Activated B cell treated with CpG ODN at 0.5 μM for 24 hours (primary cell): ENCODE measurements around the gene ACOT11. TPM values are rescaled to one million over a fixed set of nuclear protein-coding genes. Genes with fewer than 3 reads are reported as not detected.

Experiments used
- ATAC-seq: fragments of 200-7000 bp; cut with Tn5 transposase; one replicate; pipeline ENCODE4 v1.10.0; 2021; ENCODE audit warnings: low read depth, mild to moderate bottlenecking, moderate library complexity
- CTCF ChIA-PET: fragments of 350-600 bp; sonication (Branson Sonifier 250); formaldehyde crosslinking; loops from one replicate; lab custom pipeline; 2021; ENCODE audit warnings: antibody characterized with exemption; lab: Charles Lee
- POLR2A ChIA-PET: fragments of 350-600 bp; sonication (Branson Sonifier 250); formaldehyde crosslinking; loops from one replicate; lab custom pipeline; 2021; ENCODE audit warnings: antibody characterized with exemption; lab: Charles Lee
- DNase-seq: peaks from one replicate; pipeline ENCODE4 v3.0.0; 2022
- H3K27ac Mint-ChIP-seq: one replicate; pipeline ENCODE4 v1.8.0; 2020; ENCODE audit warnings: mixed read lengths
- H3K27me3 Mint-ChIP-seq: one replicate; pipeline ENCODE4 v1.8.0; 2021; ENCODE audit warnings: mixed read lengths
- H3K36me3 Mint-ChIP-seq: one replicate; pipeline ENCODE4 v1.8.0; 2021; ENCODE audit warnings: low read depth, mixed read lengths
- H3K4me1 Mint-ChIP-seq: one replicate; pipeline ENCODE4 v1.8.0; 2021; ENCODE audit warnings: mixed read lengths
- H3K4me3 Mint-ChIP-seq: one replicate; pipeline ENCODE4 v1.8.0; 2020; ENCODE audit warnings: mild to moderate bottlenecking, mixed read lengths
- H3K9me3 Mint-ChIP-seq: one replicate; pipeline ENCODE4 v1.8.0; 2020; ENCODE audit warnings: mixed read lengths
- intact Hi-C: fragments of 100-400 bp; cut with micrococcal nuclease; formaldehyde crosslinking; loops from one replicate; pipeline ENCODE4 v1.15.1; 2024
- total RNA-seq: library from RNA; stranded (reverse); gene quantifications from 2 replicates; pipeline ENCODE4 v1.2.3, GENCODE V29; 2022
- TF ChIP-seq, protein P1 (sequence below): fragments of 200-600 bp; IDR thresholded peaks from one replicate; pipeline ENCODE4 v1.8.0; 2022; ENCODE audit warnings: antibody characterized with exemption, mild to moderate bottlenecking

The ACOT11 gene
- total RNA-seq, 1 donor from 2014 or later, result 0.16 TPM

DNA sequence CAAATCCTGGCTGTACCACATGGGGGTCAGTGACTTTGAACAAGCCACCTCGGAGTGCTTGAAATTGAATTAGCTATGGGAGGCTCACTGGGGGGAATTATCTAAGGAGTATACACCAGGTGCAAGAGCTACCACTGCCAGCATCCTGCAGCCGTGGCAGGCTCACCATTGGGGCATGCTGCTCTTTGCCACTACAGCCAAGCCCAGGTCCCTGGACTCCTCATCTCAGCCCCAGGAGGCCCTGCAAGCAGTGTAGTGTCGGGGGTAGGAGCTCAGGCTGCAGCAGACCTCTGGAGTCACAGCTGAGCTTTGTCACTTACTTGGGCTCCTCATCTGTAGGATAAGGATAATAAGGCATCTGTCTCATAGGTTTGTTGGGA, 35.3 kb downstream of the ACOT11 start:
- ChIA-PET CTCF (no interaction called here), POLR2A (no interaction called here)
- DNase-seq (no peak), ATAC-seq (no peak)
- intact Hi-C loops, result no loop called here
- no peaks in the 10 kb centered on the region for H3K4me1 Mint-ChIP-seq
- no peaks in the 10 kb centered on the region for H3K9me3 Mint-ChIP-seq
- H3K4me3 Mint-ChIP-seq, result no peak overlapping the region
- TF ChIP-seq, protein P1, sequence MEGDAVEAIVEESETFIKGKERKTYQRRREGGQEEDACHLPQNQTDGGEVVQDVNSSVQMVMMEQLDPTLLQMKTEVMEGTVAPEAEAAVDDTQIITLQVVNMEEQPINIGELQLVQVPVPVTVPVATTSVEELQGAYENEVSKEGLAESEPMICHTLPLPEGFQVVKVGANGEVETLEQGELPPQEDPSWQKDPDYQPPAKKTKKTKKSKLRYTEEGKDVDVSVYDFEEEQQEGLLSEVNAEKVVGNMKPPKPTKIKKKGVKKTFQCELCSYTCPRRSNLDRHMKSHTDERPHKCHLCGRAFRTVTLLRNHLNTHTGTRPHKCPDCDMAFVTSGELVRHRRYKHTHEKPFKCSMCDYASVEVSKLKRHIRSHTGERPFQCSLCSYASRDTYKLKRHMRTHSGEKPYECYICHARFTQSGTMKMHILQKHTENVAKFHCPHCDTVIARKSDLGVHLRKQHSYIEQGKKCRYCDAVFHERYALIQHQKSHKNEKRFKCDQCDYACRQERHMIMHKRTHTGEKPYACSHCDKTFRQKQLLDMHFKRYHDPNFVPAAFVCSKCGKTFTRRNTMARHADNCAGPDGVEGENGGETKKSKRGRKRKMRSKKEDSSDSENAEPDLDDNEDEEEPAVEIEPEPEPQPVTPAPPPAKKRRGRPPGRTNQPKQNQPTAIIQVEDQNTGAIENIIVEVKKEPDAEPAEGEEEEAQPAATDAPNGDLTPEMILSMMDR, result no peak
- no peaks in the 10 kb centered on the region for H3K27me3 Mint-ChIP-seq
- no peak overlapping the region for H3K27ac Mint-ChIP-seq
- H3K36me3 Mint-ChIP-seq, result no peaks in the 10 kb centered on the region

DNA sequence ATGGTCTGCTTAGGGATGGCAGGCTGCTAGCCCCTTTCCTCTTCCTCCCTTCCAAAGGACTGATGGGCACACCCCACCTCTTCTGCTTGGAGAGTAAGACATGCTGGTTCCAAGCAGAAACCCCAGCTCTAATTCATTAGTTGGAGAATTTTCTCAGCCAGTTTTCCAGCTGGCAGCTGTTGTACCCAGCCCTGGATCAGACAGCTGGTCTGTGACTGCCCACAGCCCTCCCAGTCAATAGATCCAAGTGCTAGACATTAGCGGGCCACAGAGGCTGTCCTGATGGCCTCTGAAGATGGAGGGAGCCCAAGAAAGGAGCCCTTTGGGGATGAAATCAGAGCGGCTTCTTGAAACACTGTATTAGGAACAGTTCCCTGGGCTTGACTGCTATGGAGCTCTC, 35.8 kb downstream of the ACOT11 start:
- H3K4me1 Mint-ChIP-seq, result no peaks in the 10 kb centered on the region
- no peak overlapping the region for H3K4me3 Mint-ChIP-seq
- POLR2A ChIA-PET, result no interaction called here
- H3K9me3 Mint-ChIP-seq, result no peaks in the 10 kb centered on the region
- no peak for DNase-seq
- intact Hi-C loops, result no loop called here
- no peaks in the 10 kb centered on the region for H3K36me3 Mint-ChIP-seq
- no peak for ATAC-seq
- no peak overlapping the region for H3K27ac Mint-ChIP-seq
- TF ChIP-seq, protein P1, result no peak
- no peaks in the 10 kb centered on the region for H3K27me3 Mint-ChIP-seq
- CTCF ChIA-PET, result no interaction called here

DNA sequence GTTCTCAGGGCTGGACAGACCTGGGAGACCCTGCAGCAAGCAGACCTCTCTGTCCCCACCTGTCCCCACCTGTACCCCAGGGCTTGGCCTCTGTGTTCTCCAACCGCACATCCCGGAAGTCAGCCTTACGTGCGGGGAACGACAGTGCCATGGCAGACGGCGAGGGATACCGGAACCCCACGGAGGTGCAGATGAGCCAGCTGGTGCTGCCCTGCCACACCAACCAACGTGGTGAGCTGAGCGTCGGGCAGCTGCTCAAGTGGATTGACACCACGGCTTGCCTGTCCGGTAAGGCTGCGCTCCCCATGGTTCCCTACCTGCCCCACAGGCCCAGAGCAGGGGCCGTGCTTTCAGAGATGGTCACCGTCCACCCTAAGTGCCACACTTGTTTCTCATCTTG, 36.5 kb downstream of the ACOT11 start:
- H3K4me1 Mint-ChIP-seq, result no peaks in the 10 kb centered on the region
- intact Hi-C loops, result no loop called here
- no peak overlapping the region for H3K27ac Mint-ChIP-seq
- ChIA-PET CTCF (no interaction called here), POLR2A (no interaction called here)
- H3K36me3 Mint-ChIP-seq, result no peaks in the 10 kb centered on the region
- H3K9me3 Mint-ChIP-seq, result no peaks in the 10 kb centered on the region
- H3K4me3 Mint-ChIP-seq, result no peak overlapping the region
- DNase-seq (no peak), ATAC-seq (no peak)
- TF ChIP-seq, protein P1, result no peak
- no peaks in the 10 kb centered on the region for H3K27me3 Mint-ChIP-seq

DNA sequence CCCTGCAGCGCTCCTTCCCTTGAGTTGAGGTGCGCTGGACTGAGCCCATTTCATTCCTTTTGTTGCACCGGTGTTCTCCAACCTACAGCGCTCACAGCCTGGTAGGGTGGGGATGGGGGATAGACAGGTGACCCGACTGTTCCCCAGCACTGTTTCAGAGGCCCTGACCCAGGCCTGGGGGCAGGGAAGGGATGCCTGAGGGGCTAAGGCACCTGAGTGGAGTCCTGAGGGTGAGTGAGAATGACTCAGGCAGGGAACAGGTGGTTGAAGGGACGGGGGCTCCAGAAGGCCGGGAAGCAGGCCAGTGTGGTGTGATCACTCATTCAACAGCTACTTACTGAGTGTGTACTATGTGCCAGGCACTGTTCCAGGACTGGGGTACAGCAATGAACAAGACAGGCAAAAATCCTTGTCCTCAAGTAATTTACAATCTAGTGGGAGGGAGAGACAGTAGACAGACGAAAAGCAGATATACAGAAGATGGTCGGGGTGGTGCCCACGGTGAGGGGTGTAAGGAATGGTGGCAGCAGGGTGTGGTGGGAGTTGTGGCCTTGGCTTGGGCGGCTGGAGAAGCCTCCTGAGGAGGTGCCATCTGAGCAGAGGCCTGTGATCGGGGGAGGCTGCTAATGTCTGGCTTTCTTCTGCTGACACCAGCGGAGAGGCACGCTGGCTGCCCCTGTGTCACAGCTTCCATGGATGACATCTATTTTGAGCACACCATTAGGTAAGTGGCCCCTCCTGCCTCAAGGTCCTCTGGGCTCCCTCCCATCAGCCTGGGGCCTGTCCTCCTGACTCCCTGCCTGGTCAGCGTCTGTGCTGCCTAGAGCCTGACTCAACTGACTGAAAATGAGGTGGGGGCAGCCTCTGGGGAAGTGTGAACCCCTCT, 37.4 kb downstream of the ACOT11 start:
- ATAC-seq, result no peak
- ChIA-PET POLR2A (no interaction called here), CTCF (no interaction called here)
- no peaks in the 10 kb centered on the region for H3K9me3 Mint-ChIP-seq
- intact Hi-C loops, result no loop called here
- H3K4me1 Mint-ChIP-seq, result no peaks in the 10 kb centered on the region
- TF ChIP-seq, protein P1, result no peak
- no peak for DNase-seq
- no peaks in the 10 kb centered on the region for H3K27me3 Mint-ChIP-seq
- no peaks in the 10 kb centered on the region for H3K36me3 Mint-ChIP-seq
- H3K27ac Mint-ChIP-seq, result no peak overlapping the region
- no peak overlapping the region for H3K4me3 Mint-ChIP-seq

DNA sequence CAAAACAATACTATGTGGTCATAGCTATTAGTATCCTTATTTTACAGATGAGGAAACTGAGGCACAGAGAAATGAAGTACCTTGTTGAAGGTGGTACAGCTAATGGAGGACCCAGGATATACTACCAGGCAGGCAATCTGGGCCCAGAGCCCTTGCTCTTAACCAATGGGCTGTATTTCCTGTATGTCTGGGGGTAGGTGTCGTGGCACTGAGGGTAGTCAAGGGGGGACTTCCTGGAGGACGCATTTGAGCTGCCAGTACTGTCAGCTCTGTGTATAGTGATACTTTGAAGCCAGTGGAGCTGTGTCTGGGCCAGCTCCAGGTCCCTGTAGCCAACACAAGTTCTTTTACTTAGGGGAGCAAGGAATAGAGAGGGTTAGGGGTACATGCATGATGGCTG, 40.3 kb downstream of the ACOT11 start:
- no peaks in the 10 kb centered on the region for H3K4me1 Mint-ChIP-seq
- ATAC-seq, result no peak
- H3K27me3 Mint-ChIP-seq, result no peaks in the 10 kb centered on the region
- H3K36me3 Mint-ChIP-seq, result no peaks in the 10 kb centered on the region
- H3K9me3 Mint-ChIP-seq, result no peaks in the 10 kb centered on the region
- no peak for DNase-seq
- no peak overlapping the region for H3K4me3 Mint-ChIP-seq
- no peak overlapping the region for H3K27ac Mint-ChIP-seq
- TF ChIP-seq, protein P1, result no peak
- POLR2A ChIA-PET, result no interaction called here
- intact Hi-C loops, result no loop called here
- CTCF ChIA-PET, result no interaction called here
